NCI-H1092 treated with DMSO at 0.1 percent for 48 hours (cell line): Measurements from ENCODE around the gene OTOP3.

Experiments
- DNase-seq: peaks from one replicate; lab custom pipeline; 2025; lab: John Stamatoyannopoulos, UW

OTOP3 gene

DNA sequence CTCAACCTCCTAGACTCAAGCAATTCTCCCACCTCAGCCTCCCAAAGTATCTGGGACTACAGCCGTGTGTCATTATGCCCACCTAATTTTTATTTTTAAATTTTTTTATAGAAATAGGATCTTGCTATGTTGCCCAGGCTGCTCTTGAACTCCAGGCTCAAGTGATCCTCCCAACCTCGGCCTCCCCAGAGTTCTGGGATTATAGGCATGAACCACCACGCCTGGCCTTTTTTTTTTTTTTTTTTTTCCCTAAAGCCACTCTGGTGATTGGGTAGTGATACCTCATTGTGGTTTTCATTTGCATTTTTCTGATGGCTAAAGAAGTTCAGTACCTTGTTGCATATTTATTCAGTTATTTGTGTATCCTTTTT, 50.5 kb downstream of the OTOP3 start:
- no peak for DNase-seq

DNA sequence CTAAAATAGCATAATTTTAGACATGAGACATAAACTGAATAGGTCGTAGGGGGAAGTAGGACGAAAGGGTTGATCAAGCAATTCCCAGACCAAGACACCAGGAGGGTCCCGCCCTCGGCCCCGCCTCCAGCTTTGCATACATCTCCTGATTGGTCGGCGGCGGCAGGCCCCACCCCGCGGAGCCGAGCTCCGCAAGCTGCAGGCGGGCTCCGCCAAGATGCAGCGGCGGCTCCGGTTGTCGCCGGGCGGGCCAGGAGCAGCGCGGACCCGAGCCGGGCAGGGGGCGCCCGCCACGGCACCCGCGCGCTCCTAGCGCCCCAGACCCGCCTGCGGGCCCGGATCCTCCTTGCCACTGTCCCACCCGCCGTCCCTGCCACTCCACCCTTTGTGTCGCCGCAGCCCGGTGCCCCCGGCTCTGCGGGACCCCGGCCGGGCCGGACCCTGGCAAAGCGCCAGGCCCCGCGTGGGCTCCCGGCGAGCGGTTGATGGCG, 51.8 kb downstream of the OTOP3 start, which contains the start of gene CDR2L:
Gene CDR2L (plus strand): TSS at position 215 of the 491 bp plus-strand sequence. CDS start 412 bp downstream, outside the sequence.
- peak; percentile 88 for DNase-seq

DNA sequence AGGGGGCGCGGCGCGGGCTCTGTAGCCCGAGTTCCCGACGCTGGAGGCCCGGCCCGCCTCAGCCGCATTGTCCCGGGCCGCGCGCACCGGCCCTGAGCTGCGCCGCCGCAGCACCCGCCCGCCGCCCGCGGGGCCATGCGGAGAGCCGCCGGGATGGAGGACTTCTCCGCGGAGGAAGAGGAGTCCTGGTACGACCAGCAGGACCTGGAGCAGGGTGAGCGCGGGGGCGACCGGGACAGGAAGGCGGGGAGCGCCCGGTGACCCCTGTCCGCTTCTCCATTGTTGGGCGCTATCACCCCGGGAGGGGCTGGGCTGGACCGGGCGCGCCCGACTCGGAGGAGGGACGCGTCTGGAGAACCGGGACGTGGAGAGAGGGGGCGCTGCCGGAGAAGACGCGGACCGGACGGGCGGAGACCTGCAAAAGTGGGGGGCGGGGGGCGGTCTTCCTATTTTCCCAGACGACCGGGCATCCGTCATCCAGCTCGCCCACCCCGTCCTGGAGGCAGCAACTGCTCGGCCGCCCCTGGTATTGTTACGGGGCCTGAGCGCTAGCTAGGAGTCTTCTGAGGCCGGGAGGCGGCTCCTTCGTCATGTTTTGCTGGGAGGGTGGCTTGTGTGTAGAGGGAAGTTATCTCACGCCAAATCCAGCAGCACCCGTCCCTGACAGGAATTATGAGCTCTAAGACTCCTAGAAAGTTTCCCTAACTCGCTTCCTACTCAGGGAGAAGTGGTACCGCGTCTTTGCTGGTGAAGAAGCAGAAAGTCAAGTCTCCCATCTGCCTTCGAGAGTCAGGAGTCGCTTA, 52.4 kb downstream of the OTOP3 start:
- DNase-seq, result peak; percentile 12

DNA sequence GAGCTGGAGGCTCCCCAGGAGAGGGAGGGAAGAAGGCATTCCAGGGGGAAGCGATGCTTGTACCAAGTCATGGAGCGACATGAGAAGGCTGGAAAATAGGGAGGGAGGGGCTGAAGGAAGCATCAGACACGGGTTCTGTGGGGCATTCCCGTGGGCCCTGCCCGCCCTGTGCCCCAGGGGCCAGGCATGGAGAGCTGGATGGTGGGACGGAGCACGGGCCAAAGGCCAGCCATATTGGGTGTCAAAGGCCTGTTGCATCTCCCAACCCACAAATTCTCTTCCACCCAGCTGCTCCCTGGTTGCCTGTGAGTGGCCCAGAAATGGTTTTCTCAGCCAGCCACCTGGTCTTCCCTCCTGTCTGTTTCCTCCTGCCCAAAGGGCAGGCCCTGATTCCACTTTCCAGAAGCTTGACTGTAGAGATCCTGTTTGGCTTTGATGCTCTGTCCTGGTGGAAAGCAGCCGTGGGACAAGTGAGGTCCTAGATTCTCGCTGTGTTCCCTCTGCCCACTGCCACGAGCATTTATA, 54.9 kb downstream of the OTOP3 start:
- DNase-seq, result no peak

DNA sequence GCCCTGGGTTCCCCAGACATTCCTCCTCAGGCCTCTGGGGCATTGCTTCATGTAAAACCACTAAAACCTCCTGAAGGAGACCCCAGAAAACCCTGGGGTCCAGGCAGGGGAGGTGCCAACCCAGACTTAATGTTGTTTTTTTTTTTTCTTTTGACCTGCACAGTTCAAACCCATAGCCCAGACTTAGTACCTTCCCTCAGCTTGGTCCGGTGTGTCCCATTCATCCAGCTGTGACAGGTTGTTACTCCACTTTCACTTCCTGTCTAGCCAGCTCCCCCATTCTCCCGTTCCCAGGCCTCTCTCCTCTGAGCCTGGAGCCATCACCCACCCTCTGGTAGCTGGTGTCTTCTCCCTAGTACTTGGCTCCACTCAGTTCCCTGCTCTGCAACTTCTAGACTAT, 56.5 kb downstream of the OTOP3 start:
- no peak for DNase-seq

DNA sequence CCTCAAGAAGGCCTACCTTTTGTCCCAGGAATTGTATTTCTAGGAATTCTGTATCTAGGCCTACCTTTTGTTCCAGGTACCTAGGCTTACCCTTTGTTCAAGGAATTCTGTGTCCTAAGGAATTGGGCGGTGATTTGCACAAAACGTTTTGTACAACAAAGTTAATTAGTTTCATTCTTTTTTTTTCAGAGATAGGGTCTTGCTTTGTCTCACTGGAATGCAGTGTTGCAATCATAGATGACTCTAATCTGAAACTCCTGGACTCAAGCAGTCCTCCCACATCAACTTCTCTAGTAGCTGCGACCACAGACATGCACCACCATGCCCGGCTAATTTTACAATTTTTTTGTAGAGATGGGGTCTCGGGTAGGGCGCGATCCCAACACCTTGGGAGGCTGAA, 58.7 kb downstream of the OTOP3 start:
- DNase-seq, result no peak

DNA sequence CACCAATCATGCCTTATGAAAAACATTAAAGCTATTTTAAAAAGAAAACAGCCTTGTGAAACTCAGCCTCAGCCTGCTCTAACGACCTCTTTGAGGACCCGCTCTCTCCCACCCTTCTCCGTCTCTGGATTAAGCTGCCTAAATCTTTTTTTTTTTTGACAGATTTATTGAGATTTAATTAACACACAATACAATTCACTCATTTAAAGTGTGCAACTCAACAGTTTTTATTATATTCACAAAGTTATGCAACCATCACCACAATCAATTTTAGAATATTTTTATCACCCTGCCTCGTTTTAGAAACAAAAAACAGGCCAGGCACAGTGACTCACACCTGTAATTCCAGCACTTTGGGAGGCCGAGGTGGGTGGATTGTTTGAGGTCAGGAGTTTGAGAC, 60.1 kb downstream of the OTOP3 start:
- DNase-seq, result no peak

DNA sequence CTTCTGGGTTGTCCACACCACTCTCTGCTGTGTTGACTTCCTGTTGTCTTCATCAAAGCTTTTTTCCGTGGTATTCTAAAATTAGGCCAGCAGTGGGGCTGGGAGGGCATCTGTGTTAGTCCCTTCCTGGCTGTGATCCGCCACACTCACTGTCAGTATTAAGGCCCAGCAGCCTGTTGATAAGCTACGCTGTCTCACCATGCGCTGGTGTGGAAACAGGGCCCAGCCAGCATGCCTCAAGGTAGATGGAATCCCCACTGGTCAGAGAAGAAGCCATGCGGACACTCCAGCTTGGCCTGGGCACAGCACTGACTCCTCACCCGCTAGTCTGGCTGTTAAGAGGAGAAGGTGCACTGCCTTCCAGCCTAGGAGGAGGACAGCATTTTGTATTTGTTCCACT, 63.1 kb downstream of the OTOP3 start:
- no peak for DNase-seq

DNA sequence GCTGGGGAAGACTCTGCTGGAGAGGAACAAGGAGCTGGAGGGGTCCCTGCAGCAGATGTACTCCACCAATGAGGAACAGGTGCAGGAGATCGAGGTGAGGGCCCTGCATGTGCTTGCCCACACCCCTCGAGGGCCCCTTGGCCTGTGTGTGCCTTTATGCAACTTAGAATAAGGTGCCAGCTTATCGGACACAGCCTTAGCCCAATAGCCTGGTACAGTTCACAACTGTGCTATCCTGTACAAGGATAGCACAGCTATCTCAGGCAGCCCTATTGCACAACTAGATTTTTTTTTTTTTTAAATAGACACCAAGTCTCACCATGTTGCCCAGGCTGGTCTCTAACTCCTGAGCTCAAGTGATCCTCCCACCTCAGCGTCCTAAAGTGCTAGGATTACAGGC, 63.8 kb downstream of the OTOP3 start:
- no peak for DNase-seq
